SW 1271 (cell line): Measurements from ENCODE around the gene FADS3.
A peak's percentile ranks its signal among the peaks of the same experiment; 100 is the strongest.

ENCODE experiments used
- DNase-seq, 2 experiments: peaks; one replicate each; lab custom pipeline; 2025; lab: John Stamatoyannopoulos, UW

Gene FADS3

DNA sequence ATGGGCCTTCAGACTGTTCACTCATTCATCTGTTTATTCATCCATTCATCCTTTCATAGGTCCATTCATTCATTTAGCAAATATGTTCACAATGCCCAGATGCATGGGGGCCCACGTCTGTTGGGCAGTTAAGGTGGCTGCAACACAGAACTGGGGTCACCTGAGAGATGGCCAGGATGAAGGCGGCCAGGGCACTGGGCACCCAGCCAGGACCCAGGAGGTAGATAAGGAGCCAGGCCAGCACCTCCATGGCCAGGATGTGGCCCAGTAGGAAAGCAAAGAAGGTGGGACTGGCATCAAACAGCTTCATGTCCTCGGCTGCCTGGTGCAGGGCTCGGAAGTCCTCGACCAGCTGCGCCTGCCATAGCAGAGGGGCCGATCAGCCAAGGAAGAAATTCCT is 12.2 kb downstream of the FADS3 start:
- no peak for DNase-seq

GRCh38 chr11:61875698-61876097 is 15.6 kb downstream of the FADS3 start:
- no peak for DNase-seq

DNA sequence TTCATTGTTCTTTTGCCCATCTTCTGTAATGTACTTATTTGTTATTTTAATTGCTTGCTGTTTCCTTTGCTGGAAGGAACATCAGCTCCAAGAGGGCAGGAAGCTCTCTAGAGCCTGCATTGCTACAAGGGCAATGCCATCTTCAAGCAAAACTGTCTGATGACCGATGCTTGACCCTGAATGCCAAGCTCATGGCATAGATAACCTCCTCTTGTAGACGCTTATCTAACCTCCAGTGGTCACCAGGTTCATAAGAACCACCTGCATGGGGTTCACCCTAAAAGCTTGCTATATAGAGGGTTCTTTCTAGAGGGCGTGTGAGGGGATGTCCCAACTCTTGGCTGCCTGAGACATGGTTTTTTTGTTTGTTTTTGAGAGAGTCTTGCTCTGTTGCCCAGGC is 16.5 kb downstream of the FADS3 start:
- DNase-seq, result no peak

GRCh38 chr11:61874377-61874809 is 17.0 kb downstream of the FADS3 start:
- DNase-seq, result no peak

DNA sequence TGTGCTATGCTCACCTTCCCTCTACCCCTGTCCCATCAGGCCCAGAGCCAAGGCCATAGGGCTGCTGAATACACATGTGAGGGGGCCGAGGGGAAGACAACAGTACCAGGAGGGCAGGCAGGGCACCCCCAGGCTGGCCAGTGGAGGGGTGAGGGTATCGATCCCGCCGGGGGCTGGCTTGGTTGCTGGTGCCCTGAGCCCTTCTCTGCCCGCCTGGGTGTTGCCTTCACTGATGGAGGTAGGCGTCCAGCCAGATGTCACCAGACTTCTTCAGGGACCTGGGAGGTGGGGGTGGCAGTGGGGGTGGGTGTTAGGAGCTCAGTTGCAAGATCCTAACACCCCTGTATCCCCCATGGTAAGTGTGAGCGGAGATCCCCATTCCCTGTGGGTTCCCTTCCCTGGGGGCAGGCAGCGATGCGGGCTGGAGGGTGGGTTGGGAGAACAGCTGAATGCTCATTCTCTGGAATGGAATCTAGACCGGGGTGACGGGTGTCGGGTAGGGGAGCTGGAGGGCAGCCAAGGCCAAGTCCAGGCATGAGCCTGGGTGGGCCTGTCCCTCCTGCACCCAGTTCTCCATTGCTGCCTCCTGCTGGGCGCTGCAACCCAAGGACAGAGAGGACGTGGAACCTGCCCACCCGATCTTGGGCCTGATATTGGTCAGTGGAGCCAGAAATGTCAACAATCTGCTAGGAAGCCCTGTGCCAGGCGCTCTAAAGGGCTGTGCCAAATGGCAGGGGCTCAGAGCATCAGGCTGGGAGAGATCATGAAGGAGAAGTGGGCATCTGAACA is 17.6 kb downstream of the FADS3 start:
- DNase-seq, result no peak

- no peak for DNase-seq
Observed at GRCh38 chr11:61872935-61873565, 18.3 kb downstream of the FADS3 start.

GRCh38 chr11:61871158-61871597 is 20.2 kb downstream of the FADS3 start:
- peak in 1 of 2 experiments; percentile 48 for DNase-seq

- DNase-seq, result no peak
Observed at GRCh38 chr11:61870541-61871031, 20.8 kb downstream of the FADS3 start.

GRCh38 chr11:61869708-61870451 is 21.5 kb downstream of the FADS3 start:
- DNase-seq, result no peak

GRCh38 chr11:61869429-61869707 is 22.0 kb downstream of the FADS3 start:
- DNase-seq, result no peak

- no peak for DNase-seq
Observed at GRCh38 chr11:61868571-61869428, 22.5 kb downstream of the FADS3 start.

DNA sequence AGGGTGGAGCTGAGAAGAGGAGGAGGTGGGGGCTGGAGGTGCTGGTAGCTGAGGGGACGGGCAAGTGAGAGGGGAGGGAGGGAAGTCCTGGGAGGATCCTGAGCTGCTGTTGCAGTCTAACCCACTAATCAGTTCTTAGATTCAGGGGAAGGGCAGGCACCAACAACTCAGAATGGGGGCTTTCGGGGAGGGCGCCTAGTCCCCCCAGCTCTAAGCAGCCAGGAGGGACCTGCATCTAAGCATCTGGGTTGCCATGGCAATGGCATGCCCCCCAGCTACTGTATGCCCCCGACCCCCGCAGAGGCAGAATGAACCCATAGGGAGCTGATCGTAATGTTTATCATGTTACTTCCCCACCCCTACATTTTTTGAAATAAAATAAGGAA is 24.4 kb downstream of the FADS3 start:
- no peak for DNase-seq

DNA sequence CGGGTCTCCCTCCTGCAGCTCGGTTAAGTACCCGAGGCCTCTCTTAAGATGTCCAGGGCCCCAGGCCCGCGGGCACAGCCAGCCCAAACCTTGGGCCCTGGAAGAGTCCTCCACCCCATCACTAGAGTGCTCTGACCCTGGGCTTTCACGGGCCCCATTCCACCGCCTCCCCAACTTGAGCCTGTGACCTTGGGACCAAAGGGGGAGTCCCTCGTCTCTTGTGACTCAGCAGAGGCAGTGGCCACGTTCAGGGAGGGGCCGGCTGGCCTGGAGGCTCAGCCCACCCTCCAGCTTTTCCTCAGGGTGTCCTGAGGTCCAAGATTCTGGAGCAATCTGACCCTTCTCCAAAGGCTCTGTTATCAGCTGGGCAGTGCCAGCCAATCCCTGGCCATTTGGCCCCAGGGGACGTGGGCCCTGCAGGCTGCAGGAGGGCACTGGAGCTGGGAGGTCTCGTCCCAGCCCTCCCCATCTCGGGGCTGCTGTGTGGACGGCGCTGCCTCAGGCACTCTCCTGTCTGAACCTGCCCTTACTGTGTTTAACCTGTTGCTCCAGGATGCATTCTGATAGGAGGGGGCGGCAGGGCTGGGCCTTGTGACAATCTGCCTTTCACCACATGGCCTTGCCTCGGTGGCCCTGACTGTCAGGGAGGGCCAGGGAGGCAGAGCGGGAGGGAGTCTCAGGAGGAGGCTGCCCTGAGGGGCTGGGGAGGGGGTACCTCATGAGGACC is 25.0 kb downstream of the FADS3 start:
- DNase-seq, result no peak

GRCh38 chr11:61864814-61865775 is 26.2 kb downstream of the FADS3 start:
- DNase-seq, result no peak

- no peak for DNase-seq
Observed at GRCh38 chr11:61863548-61864081, 27.7 kb downstream of the FADS3 start.

GRCh38 chr11:61862714-61863547 is 28.4 kb downstream of the FADS3 start:
- DNase-seq, result no peak

DNA sequence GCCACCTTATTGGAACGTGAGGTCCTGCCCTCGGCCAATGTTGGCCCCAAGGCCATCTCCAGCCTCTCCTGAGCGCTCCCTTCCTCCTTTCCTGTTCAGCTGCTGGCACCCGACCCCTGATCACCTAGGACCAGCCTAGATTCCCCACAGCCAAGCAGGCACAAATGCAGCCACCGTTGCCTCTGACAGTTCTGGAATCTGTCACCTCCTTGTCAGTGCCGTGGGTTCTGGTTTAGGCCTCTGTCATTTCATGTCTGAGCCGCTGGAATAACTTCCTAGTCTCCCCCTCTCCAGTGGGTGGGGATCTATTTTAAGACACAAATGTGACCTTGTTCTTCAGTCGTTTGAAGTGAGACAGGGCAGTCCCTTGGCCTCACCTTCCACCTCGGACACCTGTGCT is 29.7 kb downstream of the FADS3 start:
- DNase-seq, result no peak

GRCh38 chr11:61860054-61860903 is 31.1 kb downstream of the FADS3 start:
- DNase-seq, result no peak
